Cardiac muscle cell (in vitro differentiated cells and primary cell): ENCODE data around the gene AGAP1. TPM values are rescaled to one million over a fixed set of nuclear protein-coding genes. Genes with fewer than 3 reads are reported as not detected.

Source experiments
- DNase-seq, 2 donors: peaks; one replicate each; pipeline versions ENCODE4 v3.0.0 to v3.0.0-alpha.2; 2010 to 2017; ENCODE audit warnings: low read depth in 1 of 2, low spot score in 1 of 2
- H3K27ac ChIP-seq: fragments of 200-600 bp; sonication (generic); 2 replicates; pipeline ENCODE4 v1.5.1; 2016
- H3K27me3 ChIP-seq: fragments of 200-600 bp; sonication (generic); 2 replicates; pipeline ENCODE4 v1.6.0; 2016; ENCODE audit warnings: control low read depth
- H3K36me3 ChIP-seq: fragments of 200-600 bp; sonication (generic); 2 replicates; pipeline ENCODE4 v1.5.1; 2016; ENCODE audit warnings: control low read depth
- H3K4me1 ChIP-seq: fragments of 200-600 bp; sonication (generic); 2 replicates; pipeline ENCODE4 v1.8.1; 2017; ENCODE audit warnings: low read depth, mild to moderate bottlenecking, mixed run types
- H3K4me3 ChIP-seq: fragments of 200-600 bp; sonication (generic); 2 replicates; pipeline ENCODE4 v1.5.1; 2016; ENCODE audit warnings: mild to moderate bottlenecking
- H3K9me3 ChIP-seq: fragments of 200-600 bp; sonication (generic); 2 replicates; pipeline ENCODE4 v1.5.1; 2017; ENCODE audit warnings: low read depth, mild to moderate bottlenecking, control low read depth
- CTCF ChIP-seq: IDR thresholded peaks from 2 replicates; pipeline ENCODE4 v1.5.1; 2012; ENCODE audit warnings: low read depth, mild to moderate bottlenecking, low read length
- polyA plus RNA-seq: library from polyadenylated mRNA; unstranded; fragments of >200 nt; fragmentation: Nextera tagmentation; extraction: Ambion mirVana; gene quantifications from 2 replicates; pipeline ENCODE4 v1.2.1, GENCODE V29; 2016
- total RNA-seq: library from RNA; depleted of rRNA; stranded (reverse); fragments of >200 nt; gene quantifications from 2 replicates; pipeline ENCODE4 v1.2.3, GENCODE V29; 2016

AGAP1 gene
- total and polyA plus RNA-seq, 2 experiments from 2014 or later = 8.6 to 38.2 TPM

GRCh38 chr2:235955664-235956063, 461.8 kb downstream of the AGAP1 start:
- DNase-seq = peak in 1 of 2 donors; percentile 27
- Histone ChIP-seq H3K4me1 (no peaks in the 10 kb centered on the region), H3K27ac (no peak overlapping the region), H3K4me3 (no peak overlapping the region), H3K36me3 (no peaks in the 10 kb centered on the region), H3K27me3 (no peaks in the 10 kb centered on the region), H3K9me3 (no peaks in the 10 kb centered on the region)
- no peak for TF ChIP-seq CTCF

- no peaks in the 10 kb centered on the region for H3K36me3 ChIP-seq
- H3K27ac ChIP-seq = no peak overlapping the region
- H3K4me3 ChIP-seq = no peak overlapping the region
- H3K4me1 ChIP-seq = no peaks in the 10 kb centered on the region
- no peaks in the 10 kb centered on the region for H3K9me3 ChIP-seq
- no peak for TF ChIP-seq CTCF
- no peaks in the 10 kb centered on the region for H3K27me3 ChIP-seq
- no peak for DNase-seq
These were observed 462.6 kb downstream of the AGAP1 start for GRCh38 chr2:235956281-235956970.

- Histone ChIP-seq H3K27me3 (no peaks in the 10 kb centered on the region), H3K4me3 (no peak overlapping the region)
- no peak for TF ChIP-seq CTCF
These were observed 463.4 kb downstream of the AGAP1 start for GRCh38 chr2:235957251-235957650.

GRCh38 chr2:235958221-235958930, 464.5 kb downstream of the AGAP1 start:
- no peak overlapping the region for H3K4me3 ChIP-seq
- DNase-seq = no peak

More at GRCh38 chr2:235957251-235957650, 463.4 kb downstream of the AGAP1 start:
- H3K27ac ChIP-seq = no peak overlapping the region
- no peak for DNase-seq
- H3K9me3 ChIP-seq = no peaks in the 10 kb centered on the region
- no peaks in the 10 kb centered on the region for H3K4me1 ChIP-seq
- no peaks in the 10 kb centered on the region for H3K36me3 ChIP-seq

GRCh38 chr2:235958931-235959410, 465.1 kb downstream of the AGAP1 start:
- no peak for DNase-seq
- H3K4me3 ChIP-seq = no peak overlapping the region
- no peak for TF ChIP-seq CTCF
- H3K36me3 ChIP-seq = no peaks in the 10 kb centered on the region
- no peak overlapping the region for H3K27ac ChIP-seq
- H3K9me3 ChIP-seq = no peaks in the 10 kb centered on the region
- H3K27me3 ChIP-seq = no peaks in the 10 kb centered on the region
- no peaks in the 10 kb centered on the region for H3K4me1 ChIP-seq

More at GRCh38 chr2:235958221-235958930, 464.5 kb downstream of the AGAP1 start:
- TF ChIP-seq CTCF = no peak
- no peak overlapping the region for H3K27ac ChIP-seq
- no peaks in the 10 kb centered on the region for H3K4me1 ChIP-seq
- H3K36me3 ChIP-seq = no peaks in the 10 kb centered on the region
- H3K9me3 ChIP-seq = no peaks in the 10 kb centered on the region
- H3K27me3 ChIP-seq = no peaks in the 10 kb centered on the region
